ENCODE data around the gene TERT.

DNA sequence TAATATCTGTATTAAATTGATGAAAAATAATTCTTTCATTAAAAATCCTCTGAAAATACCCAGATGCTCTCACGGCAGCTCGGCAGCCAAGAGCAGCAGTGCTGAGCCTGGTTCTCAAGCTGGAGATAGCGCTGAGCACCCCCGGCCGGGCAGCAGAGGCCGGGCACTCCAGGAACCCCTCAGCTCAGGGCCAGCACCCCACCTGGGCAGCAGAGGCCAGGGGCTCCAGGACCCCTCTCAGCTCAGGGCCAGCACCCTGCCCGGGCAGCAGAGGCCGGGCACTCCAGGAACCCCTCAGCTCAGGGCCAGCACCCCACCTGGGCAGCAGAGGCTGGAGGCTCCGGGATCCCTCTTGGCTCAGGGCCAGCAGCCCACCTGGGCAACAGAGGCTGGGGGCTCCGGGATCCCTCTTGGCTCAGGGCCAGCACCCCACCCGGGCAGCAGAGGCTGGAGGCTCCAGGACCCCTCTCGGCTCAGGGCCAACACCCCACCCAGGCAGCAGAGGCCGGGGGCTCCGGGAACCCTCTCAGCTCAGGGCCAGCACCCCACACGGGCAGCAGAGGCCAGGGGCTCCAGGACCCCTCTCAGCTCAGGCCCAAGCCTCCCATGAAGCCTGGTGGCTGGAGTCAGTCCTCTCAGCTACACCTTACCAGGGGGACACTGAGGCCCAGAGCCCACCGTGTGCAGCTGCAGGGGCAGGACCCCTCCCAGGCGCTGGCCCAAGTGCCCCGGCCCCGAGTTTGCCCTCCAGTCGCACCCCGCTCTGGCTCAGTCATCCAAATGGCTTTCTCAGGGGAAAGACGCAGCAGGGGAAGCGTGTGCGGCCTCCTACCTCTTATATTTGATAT, 28.3 kb upstream of the TERT start:
- TF ChIP-seq, protein P1, sequence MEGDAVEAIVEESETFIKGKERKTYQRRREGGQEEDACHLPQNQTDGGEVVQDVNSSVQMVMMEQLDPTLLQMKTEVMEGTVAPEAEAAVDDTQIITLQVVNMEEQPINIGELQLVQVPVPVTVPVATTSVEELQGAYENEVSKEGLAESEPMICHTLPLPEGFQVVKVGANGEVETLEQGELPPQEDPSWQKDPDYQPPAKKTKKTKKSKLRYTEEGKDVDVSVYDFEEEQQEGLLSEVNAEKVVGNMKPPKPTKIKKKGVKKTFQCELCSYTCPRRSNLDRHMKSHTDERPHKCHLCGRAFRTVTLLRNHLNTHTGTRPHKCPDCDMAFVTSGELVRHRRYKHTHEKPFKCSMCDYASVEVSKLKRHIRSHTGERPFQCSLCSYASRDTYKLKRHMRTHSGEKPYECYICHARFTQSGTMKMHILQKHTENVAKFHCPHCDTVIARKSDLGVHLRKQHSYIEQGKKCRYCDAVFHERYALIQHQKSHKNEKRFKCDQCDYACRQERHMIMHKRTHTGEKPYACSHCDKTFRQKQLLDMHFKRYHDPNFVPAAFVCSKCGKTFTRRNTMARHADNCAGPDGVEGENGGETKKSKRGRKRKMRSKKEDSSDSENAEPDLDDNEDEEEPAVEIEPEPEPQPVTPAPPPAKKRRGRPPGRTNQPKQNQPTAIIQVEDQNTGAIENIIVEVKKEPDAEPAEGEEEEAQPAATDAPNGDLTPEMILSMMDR (conservative IDR thresholded peaks at IDR 0.05), result no peak
- TF ChIP-seq ZFX (IDR thresholded peaks at IDR 0.05), result no peak

Data from C4-2B (cell line).